Measurements from ENCODE around the gene LINGO3. TPM values are rescaled to one million over a fixed set of nuclear protein-coding genes. Genes with fewer than 3 reads are reported as not detected.

LINGO3 gene
- polyA plus RNA-seq, 1 donor (not counting 4 experiments of a cell fraction or from before 2014, with no cell fraction given), result not detected

GRCh38 chr19:2328401-2329148 lies 20.6 kb upstream of the LINGO3 start, which contains the start of the genes LSM7 and SPPL2B:
Gene LSM7, minus strand, starts transcription at chr19:2328586. Its CDS starts 20 bp downstream, at chr19:2328566.
Gene SPPL2B, plus strand, starts transcription at chr19:2328684. Its CDS starts 26 bp downstream, at chr19:2328710.
- Histone ChIP-seq H3K36me3 (ENCODE audit: control insufficient read depth in 2 of 2, extremely low read depth in 1 of 2, insufficient read depth in 2 of 2, low read length in 2 of 2) (peaks cover 6 to 16% of the 10 kb centered on the region in 2 experiments), H3K27me3 (ENCODE audit: control insufficient read depth, extremely low read depth, insufficient read depth, low read length) (no peaks in the 10 kb centered on the region), H2AFZ (ENCODE audit: control insufficient read depth, low read length) (peak within 1 kb of the TSS; percentile 90), H4K20me1 (ENCODE audit: control insufficient read depth, extremely low read depth, insufficient read depth, low read length) (peaks cover 3% of the 10 kb centered on the region), H3K9me1 (ENCODE audit: control insufficient read depth, extremely low read depth, insufficient read depth, low read length) (no peaks in the 10 kb centered on the region), H3K4me1 (ENCODE audit: control insufficient read depth, extremely low read depth, insufficient read depth, low read length) (peaks cover 12% of the 10 kb centered on the region), H3K4me2 (ENCODE audit: control insufficient read depth, extremely low read depth, insufficient read depth, low read depth, low read length) (peak within 1 kb of the TSS; percentile 95), H3K4me3 (ENCODE audit: control insufficient read depth in 2 of 3, extremely low read depth in 1 of 3, insufficient read depth in 2 of 3, low read depth in 1 of 3, low read length in 3 of 3) (peak within 1 kb of the TSS; percentile 91 to 93 (median 92)), H3K9me3 (ENCODE audit: control insufficient read depth, low read depth, low read length) (no peaks in the 10 kb centered on the region), H3K27ac (ENCODE audit: control insufficient read depth, insufficient read depth, low read length) (peak within 1 kb of the TSS; percentile 86), H3K79me2 (ENCODE audit: control insufficient read depth, insufficient read depth, low read length) (peaks cover 71% of the 10 kb centered on the region), H3K9ac (ENCODE audit: control insufficient read depth, extremely low read depth, insufficient read depth, low read length) (peak within 1 kb of the TSS; percentile 92)
- peak; percentile 43 for FAIRE-seq
- peak; percentile 53 for DNase-seq (ENCODE audit: low read depth, low spot score)
- dilution Hi-C loops (cut with MboI; ENCODE audit: extremely low pct_ligation_motif_present, low sequenced_read_pairs), result no loop called here
- TF ChIP-seq EZH2 (IDR thresholded peaks at IDR 0.05; ENCODE audit: low read length) (no peak), CTCF (optimal IDR thresholded peaks at IDR 0.05 in 1 of 3, IDR thresholded peaks at IDR 0.05 in 1 of 3, conservative IDR thresholded peaks at IDR 0.05 in 1 of 3; ENCODE audit: extremely low read depth in 1 of 3, insufficient read depth in 2 of 3, low read length in 3 of 3) (no peak)

- peak overlapping the region; percentile 95 for H3K4me2 ChIP-seq (ENCODE audit: control insufficient read depth, extremely low read depth, insufficient read depth, low read depth, low read length)
- peaks cover 12% of the 10 kb centered on the region for H3K4me1 ChIP-seq (ENCODE audit: control insufficient read depth, extremely low read depth, insufficient read depth, low read length)
- H3K36me3 ChIP-seq (ENCODE audit: control insufficient read depth in 2 of 2, extremely low read depth in 1 of 2, insufficient read depth in 2 of 2, low read length in 2 of 2), result peaks cover 9 to 16% of the 10 kb centered on the region in 2 experiments
- no peaks in the 10 kb centered on the region for H3K9me3 ChIP-seq (ENCODE audit: control insufficient read depth, low read depth, low read length)
- peak; percentile 96 for FAIRE-seq
- dilution Hi-C loops (cut with MboI; ENCODE audit: extremely low pct_ligation_motif_present, low sequenced_read_pairs), result no loop called here
- H3K9ac ChIP-seq (ENCODE audit: control insufficient read depth, extremely low read depth, insufficient read depth, low read length), result peak overlapping the region; percentile 92
- peak overlapping the region; percentile 86 for H3K27ac ChIP-seq (ENCODE audit: control insufficient read depth, insufficient read depth, low read length)
- TF ChIP-seq CTCF (optimal IDR thresholded peaks at IDR 0.05 in 1 of 3, IDR thresholded peaks at IDR 0.05 in 1 of 3, conservative IDR thresholded peaks at IDR 0.05 in 1 of 3; ENCODE audit: extremely low read depth in 1 of 3, insufficient read depth in 2 of 3, low read length in 3 of 3) (no peak), EZH2 (IDR thresholded peaks at IDR 0.05; ENCODE audit: low read length) (no peak)
- DNase-seq (ENCODE audit: low read depth, low spot score), result peak; percentile 23
- peaks cover 70% of the 10 kb centered on the region for H3K79me2 ChIP-seq (ENCODE audit: control insufficient read depth, insufficient read depth, low read length)
- peak overlapping the region; percentile 91 to 93 (median 92) for H3K4me3 ChIP-seq (ENCODE audit: control insufficient read depth in 2 of 3, extremely low read depth in 1 of 3, insufficient read depth in 2 of 3, low read depth in 1 of 3, low read length in 3 of 3)
- no peaks in the 10 kb centered on the region for H3K9me1 ChIP-seq (ENCODE audit: control insufficient read depth, extremely low read depth, insufficient read depth, low read length)
- H4K20me1 ChIP-seq (ENCODE audit: control insufficient read depth, extremely low read depth, insufficient read depth, low read length), result peaks cover 3% of the 10 kb centered on the region
- no peaks in the 10 kb centered on the region for H3K27me3 ChIP-seq (ENCODE audit: control insufficient read depth, extremely low read depth, insufficient read depth, low read length)
- peak overlapping the region; percentile 90 for H2AFZ ChIP-seq (ENCODE audit: control insufficient read depth, low read length)
Measured at GRCh38 chr19:2327773-2328400, 19.9 kb upstream of the LINGO3 start.

Data from keratinocyte (primary cell).